K562 (cell line): ENCODE results near the gene ELMO1.

Experiments used
- CBX2 ChIP-seq: fragments of 200-600 bp; sonication (generic); IDR thresholded peaks from one replicate; pipeline ENCODE4 v1.6.1; 2012; ENCODE audit warnings: mild to moderate bottlenecking, low read length, inconsistent platforms; ENCODE audit not compliant: insufficient read depth, poor library complexity, severe bottlenecking
- CHD4 ChIP-seq: fragments of 200-600 bp; sonication (generic); IDR thresholded peaks from 3 replicates; pipeline ENCODE4 v1.6.1; 2012; ENCODE audit warnings: low read depth, mild to moderate bottlenecking, mixed read lengths, low read length, inconsistent platforms; ENCODE audit not compliant: insufficient read depth, insufficient replicate concordance, poor library complexity, severe bottlenecking
- MYNN ChIP-seq, 2 experiments: sonication (generic); formaldehyde crosslinking in 1 of 2; IDR thresholded peaks; 2 replicates each; pipeline versions ENCODE4 v1.5.0 to v1.6.1; 2016 to 2020; ENCODE audit warnings: antibody characterized with exemption in 1 of 2, missing genetic modification reagents in 1 of 2
- RFX5 ChIP-seq: IDR thresholded peaks from 2 replicates; pipeline ENCODE4 v1.6.1; 2011; ENCODE audit warnings: low read depth, mild to moderate bottlenecking, improper control_type of control experiment, low read length
- SMAD1 ChIP-seq: fragments of 150-350 bp; IDR thresholded peaks from 2 replicates; pipeline ENCODE4 v1.6.1; 2014; ENCODE audit warnings: low read length, low read depth; ENCODE audit not compliant: partially characterized antibody
- TAF15 ChIP-seq: fragments of 200-400 bp; formaldehyde crosslinking; IDR thresholded peaks from 2 replicates; pipeline ENCODE4 v1.6.1; 2017; ENCODE audit warnings: mild to moderate bottlenecking, low read depth, low read length, moderate library complexity
- ZFX ChIP-seq: sonication (generic); formaldehyde crosslinking; IDR thresholded peaks from 2 replicates; pipeline ENCODE4 v1.8.0; 2022; ENCODE audit warnings: mild to moderate bottlenecking, missing genetic modification reagents, moderate library complexity

DNA sequence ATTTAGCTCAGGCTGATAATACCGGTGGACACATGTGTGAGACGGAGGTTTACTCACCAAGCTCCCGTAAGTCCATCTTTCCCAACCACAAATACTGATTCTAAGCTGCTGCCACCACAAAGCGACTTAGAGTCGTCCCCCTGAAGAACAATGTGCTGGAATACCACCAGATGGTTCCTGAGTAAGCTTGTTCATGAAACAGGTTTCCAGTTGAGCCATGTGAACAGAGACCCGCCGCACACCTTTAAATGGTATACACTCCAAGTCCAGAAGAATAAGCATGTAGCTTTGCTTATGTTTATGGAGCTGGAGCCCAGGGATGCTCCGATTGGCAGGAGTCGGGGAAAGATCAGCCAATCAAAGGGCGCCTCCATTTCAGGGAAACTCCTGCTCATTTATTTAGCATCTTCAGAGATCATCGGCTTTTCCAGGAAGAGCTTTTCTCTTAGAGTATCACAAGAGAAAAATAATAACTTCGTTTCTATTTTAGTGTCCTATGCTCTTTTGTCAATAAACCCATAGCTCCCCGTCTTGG is 462.7 kb downstream of the ELMO1 start:
- TF ChIP-seq ZFX (no peak), MYNN (IDR thresholded peaks at IDR 0.05) (no peak), MYNN (CRISPR knock-in tag; IDR thresholded peaks at IDR 0.05) (no peak), CHD4 (no peak), CBX2 (no peak), TAF15 (no peak), SMAD1 (no peak), RFX5 (no peak)
